Esophagus squamous epithelium (tissue), 5 donors: Measurements from ENCODE around the gene GINS3. TPM values are rescaled to one million over a fixed set of nuclear protein-coding genes. Genes with fewer than 3 reads are reported as not detected.
"Not testable (repeated sequence)": the region's sequence is repeated elsewhere in the genome, so short reads cannot be mapped to it uniquely, and the experiment has no call there.

Source experiments
- DNase-seq: peaks from one replicate; lab custom pipeline; 2025; lab: John Stamatoyannopoulos, UW
- H3K27ac ChIP-seq, 4 donors: fragments of 200-600 bp; sonication (generic); one replicate each; pipeline ENCODE4 v1.5.1; 2016 to 2019; ENCODE audit warnings: mild to moderate bottlenecking in 1 of 4
- H3K27me3 ChIP-seq, 4 donors: fragments of 200-600 bp; sonication (generic); 1 replicate in 3 of 4; 2 replicates in 1 of 4; pipeline versions ENCODE4 v1.5.1 to v1.6.0; 2017 to 2021; ENCODE audit warnings: antibody characterized with exemption in 1 of 4
- H3K36me3 ChIP-seq, 3 donors: fragments of 200-600 bp; sonication (generic); one replicate each; pipeline ENCODE4 v1.5.1; 2016 to 2019
- H3K4me1 ChIP-seq, 3 donors: fragments of 200-600 bp; sonication (generic); one replicate each; pipeline ENCODE4 v1.5.1; 2017 to 2019
- H3K4me3 ChIP-seq, 4 donors: fragments of 200-600 bp; sonication (generic); 1 replicate in 3 of 4; 2 replicates in 1 of 4; pipeline ENCODE4 v1.5.1; 2016 to 2019; ENCODE audit warnings: mild to moderate bottlenecking in 2 of 4, moderate library complexity in 1 of 4
- H3K9me3 ChIP-seq, 3 donors: fragments of 200-600 bp; sonication (generic); one replicate each; pipeline ENCODE4 v1.5.1; 2016 to 2019
- CTCF ChIP-seq, 6 experiments: fragments of 450-650 bp in 4 of 6; fragments of 200-600 bp in 2 of 6; sonication (generic) in 2 of 6; IDR thresholded peaks; one replicate each; pipeline ENCODE4 v1.5.1; 2016 to 2019; ENCODE audit warnings: antibody characterized with exemption in 6 of 6, mild to moderate bottlenecking in 4 of 6, moderate library complexity in 4 of 6
- POLR2A ChIP-seq, 4 donors: fragments of 450-650 bp; IDR thresholded peaks; one replicate each; pipeline ENCODE4 v1.6.1; 2017; ENCODE audit warnings: antibody characterized with exemption in 4 of 4, mild to moderate bottlenecking in 4 of 4, moderate library complexity in 3 of 4
- WGBS, 2 donors: methylation state at CpG; one replicate each; pipeline ENCODE4 v1.1.5; 2018; 5-methylcytosine and 5-hydroxymethylcytosine counted together
- intact Hi-C: fragments of 100-400 bp; cut with DNase I; formaldehyde crosslinking; loops from one replicate; pipeline ENCODE4 v1.15.0; 2022
- total RNA-seq, 4 donors: library from RNA; depleted of rRNA; stranded (reverse); fragments of >200 nt; gene quantifications; one replicate each; pipeline ENCODE4 v1.1.0, GENCODE V29; 2016
- donor health status: DM: yes; HTN: yes; CAD: no.

GINS3 gene
- total RNA-seq, 4 donors from 2014 or later, result 7.1 to 15.1 (median 10.8) TPM

- Histone ChIP-seq H3K27me3 (no peaks in the 10 kb centered on the region), H3K9me3 (no peaks in the 10 kb centered on the region), H3K36me3 (no peaks in the 10 kb centered on the region), H3K4me3 (no peak overlapping the region), H3K4me1 (peaks cover 0 to 16% (median 0%) of the 10 kb centered on the region in 3 donors), H3K27ac (peak overlapping the region in 1 of 4 donors; percentile 57)
- 81 to 88% methylated on average over 7 of the region's 7 CpGs for WGBS, 2 donors
- intact Hi-C loops, result no loop called here
- no peak for DNase-seq
- TF ChIP-seq CTCF (IDR thresholded peaks at IDR 0.05) (no peak), POLR2A (IDR thresholded peaks at IDR 0.05) (no peak)
Measured at GRCh38 chr16:58385218-58385773, 7.0 kb upstream of the GINS3 start.

- H3K27ac ChIP-seq, result no peak overlapping the region
- TF ChIP-seq CTCF (IDR thresholded peaks at IDR 0.05) (no peak), POLR2A (IDR thresholded peaks at IDR 0.05) (no peak)
- H3K9me3 ChIP-seq, result no peaks in the 10 kb centered on the region
- no peak overlapping the region for H3K4me3 ChIP-seq
- no peak for DNase-seq
- intact Hi-C loops, result no loop called here
- H3K4me1 ChIP-seq, result peaks cover 4 to 28% (median 7%) of the 10 kb centered on the region in 3 donors
- H3K27me3 ChIP-seq, result no peaks in the 10 kb centered on the region
- H3K36me3 ChIP-seq, result no peaks in the 10 kb centered on the region
Measured at GRCh38 chr16:58389724-58390123, 2.5 kb upstream of the GINS3 start.

DNA sequence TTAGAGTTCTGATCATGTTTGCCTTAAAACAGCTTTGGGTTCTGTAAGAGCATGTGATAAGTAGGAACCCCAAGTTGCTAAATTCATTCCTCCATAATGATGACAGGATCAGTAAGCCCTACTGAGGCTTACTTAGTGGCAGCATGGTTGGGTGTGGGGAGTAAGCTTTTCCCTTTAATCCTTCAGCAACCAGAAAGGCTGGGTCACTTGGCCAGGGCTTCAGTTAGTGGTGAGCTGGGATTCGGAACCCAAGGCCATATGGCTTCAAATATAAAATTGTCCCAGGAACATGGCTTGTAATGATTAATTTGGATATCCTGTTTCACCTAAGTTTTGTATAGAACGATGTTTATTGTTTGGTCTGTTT lies 850 bp downstream of the GINS3 start:
- no peak for TF ChIP-seq POLR2A (IDR thresholded peaks at IDR 0.05)
- TF ChIP-seq CTCF (IDR thresholded peaks at IDR 0.05), result no peak
- Histone ChIP-seq H3K27ac (peak overlapping the region; percentile 82 to 93 (median 90)), H3K4me3 (peak overlapping the region; percentile 64 to 90 (median 86)), H3K27me3 (no peaks in the 10 kb centered on the region), H3K9me3 (no peaks in the 10 kb centered on the region), H3K36me3 (no peaks in the 10 kb centered on the region), H3K4me1 (peaks cover 4 to 24% (median 7%) of the 10 kb centered on the region in 3 donors)
- intact Hi-C loops, result no loop called here
- DNase-seq, result no peak
- WGBS, 2 donors, result 43 to 50% methylated on average over 2 of the region's 2 CpGs

DNA sequence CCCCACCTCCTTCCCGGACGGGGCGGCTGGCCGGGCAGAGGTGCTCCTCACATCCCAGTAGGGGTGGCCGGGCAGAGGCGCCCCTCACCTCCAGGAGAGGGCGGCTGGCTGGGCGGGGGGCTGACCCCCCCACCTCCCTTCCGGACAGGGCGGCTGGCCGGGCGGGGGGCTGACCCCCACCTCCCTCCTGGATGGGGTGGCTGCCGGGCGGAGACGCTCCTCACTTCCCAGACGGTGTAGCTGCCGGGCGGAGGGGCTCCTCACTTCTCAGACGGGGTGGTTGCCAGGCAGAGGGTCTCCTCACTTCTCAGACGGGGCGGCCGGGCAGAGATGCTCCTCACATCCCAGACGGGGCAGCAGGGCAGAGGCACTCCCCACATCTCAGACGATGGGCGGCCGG lies 4.6 kb downstream of the GINS3 start:
- H3K27ac ChIP-seq, intact Hi-C loops, H3K9me3 ChIP-seq, DNase-seq, H3K27me3 ChIP-seq, H3K4me3 ChIP-seq, H3K36me3 ChIP-seq: not testable (repeated sequence)
- H3K4me1 ChIP-seq, result peaks cover 4 to 31% (median 7%) of the 10 kb centered on the region in 3 donors
- WGBS, 2 donors, result no CpG with 5 or more reads among the region's 26 CpGs

DNA sequence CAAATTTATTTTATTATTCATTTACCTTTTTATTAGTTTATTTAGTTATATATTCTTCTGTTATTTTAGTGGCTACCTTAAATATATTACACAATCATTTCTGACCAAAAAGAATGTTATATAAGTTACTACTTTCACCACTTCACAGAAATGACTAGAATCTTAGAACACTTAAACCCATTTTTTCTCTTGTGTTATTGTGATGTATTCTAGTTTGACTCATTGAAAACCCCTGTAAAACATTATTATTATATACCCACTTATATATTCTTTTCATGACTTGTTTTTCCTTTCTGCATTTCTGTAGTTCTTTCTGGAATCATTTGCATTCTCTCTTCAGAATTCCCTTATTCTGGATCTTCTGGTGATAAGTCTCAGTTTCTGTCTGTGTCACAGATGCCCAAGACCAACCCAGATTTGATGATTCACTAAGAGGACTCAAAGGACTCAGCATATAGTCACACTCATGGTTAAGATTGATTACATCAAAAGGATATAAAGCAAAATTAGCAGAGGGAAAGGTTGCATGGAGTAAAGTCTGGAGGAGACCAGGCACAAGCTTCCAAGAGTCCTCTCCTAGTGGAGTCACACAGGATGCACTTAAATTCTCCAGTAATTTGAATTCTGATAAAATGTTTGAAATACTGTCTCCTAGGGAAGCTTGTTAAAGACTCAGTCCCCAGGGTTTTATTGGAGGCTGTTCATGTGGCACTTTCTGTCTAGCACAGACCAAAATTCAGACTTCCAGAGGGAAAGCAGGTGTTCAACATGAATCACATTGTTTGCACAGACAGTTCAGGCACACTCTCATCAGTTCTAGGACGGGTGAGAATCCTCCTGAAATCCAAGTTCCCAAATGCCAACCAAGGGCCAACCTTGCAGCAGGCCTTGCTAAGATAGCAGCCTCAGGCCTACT lies 7.7 kb downstream of the GINS3 start:
- TF ChIP-seq POLR2A (IDR thresholded peaks at IDR 0.05) (no peak), CTCF (IDR thresholded peaks at IDR 0.05) (no peak)
- Histone ChIP-seq H3K9me3 (no peaks in the 10 kb centered on the region), H3K27me3 (no peaks in the 10 kb centered on the region), H3K36me3 (peaks cover 0 to 18% (median 0%) of the 10 kb centered on the region in 3 donors), H3K4me1 (peaks cover 0 to 9% (median 0%) of the 10 kb centered on the region in 3 donors), H3K27ac (peak overlapping the region in 2 of 4 donors; percentile 39 to 65), H3K4me3 (no peak overlapping the region)
- intact Hi-C loops, result no loop called here
- DNase-seq, result no peak
- WGBS, 2 donors, result 73 to 92% methylated on average over 1 of the region's 1 CpG

GRCh38 chr16:58401305-58401704 lies 9.0 kb downstream of the GINS3 start:
- H3K9me3 ChIP-seq, H3K4me1 ChIP-seq, DNase-seq, intact Hi-C loops, H3K27ac ChIP-seq, H3K4me3 ChIP-seq, H3K27me3 ChIP-seq: not testable (repeated sequence)
- H3K36me3 ChIP-seq, result peaks cover 0 to 26% (median 0%) of the 10 kb centered on the region in 3 donors
- WGBS, 2 donors, result 95 to 96% methylated on average over 3 of the region's 3 CpGs
